ENCODE measurements around the gene PPID. TPM values are rescaled to one million over a fixed set of nuclear protein-coding genes. Genes with fewer than 3 reads are reported as not detected.

The PPID gene
- total RNA-seq, 2 experiments from 2014 or later, result 10.7 to 10.8 TPM

GRCh38 chr4:158729716-158730559 lies 6.7 kb upstream of the PPID start:
- no peak overlapping the region for H3K4me3 ChIP-seq (ENCODE audit: low read length)
- DNase-seq (peak; percentile 20 to 77 (median 32)), ATAC-seq (ENCODE audit: poor library complexity) (peak; percentile 85)
- Mint-ChIP-seq H3K27ac (no peak overlapping the region), H3K4me3 (no peak overlapping the region), H3K27me3 (peaks cover 30% of the 10 kb centered on the region), H3K36me3 (ENCODE audit: low read depth) (no peaks in the 10 kb centered on the region), H3K9me3 (no peaks in the 10 kb centered on the region), H3K4me1 (ENCODE audit: low read depth) (no peaks in the 10 kb centered on the region)
- peaks cover 2 to 14% of the 10 kb centered on the region in 2 experiments for H3K27me3 ChIP-seq (ENCODE audit: control insufficient read depth in 1 of 2, insufficient read depth in 2 of 2, low read length in 2 of 2)
- no peaks in the 10 kb centered on the region for H3K9me3 ChIP-seq (ENCODE audit: control insufficient read depth in 1 of 2, insufficient read depth in 1 of 2, low read length in 2 of 2)
- peak; percentile 78 for TF ChIP-seq CTCF (IDR thresholded peaks at IDR 0.05)
- CTCF ChIA-PET, result interaction anchor here (0.6 kb wide), 1 partner anchor 121 kb away, joined by 3 read pairs; no protein-coding TSS in a partner anchor
- intact Hi-C loops (cut with DNase I, micrococcal nuclease), result loop anchor here (1.0 to 2.0 kb wide), 7 partner anchors 37 to 473 kb away; no protein-coding TSS in a partner anchor
- H3K27ac ChIP-seq (ENCODE audit: low read depth in 1 of 2, low read length in 2 of 2), result no peak overlapping the region
- POLR2A ChIA-PET, result no interaction called here
- H3K4me1 ChIP-seq (ENCODE audit: insufficient read depth, low read length), result no peaks in the 10 kb centered on the region
- H3K36me3 ChIP-seq (ENCODE audit: insufficient read depth, low read length), result no peaks in the 10 kb centered on the region

GRCh38 chr4:158728236-158728635 lies 5.0 kb upstream of the PPID start:
- H3K4me3 ChIP-seq (ENCODE audit: low read length), result no peak overlapping the region
- no peak overlapping the region for H3K27ac Mint-ChIP-seq
- H3K27ac ChIP-seq (ENCODE audit: low read depth in 1 of 2, low read length in 2 of 2), result no peak overlapping the region
- H3K27me3 ChIP-seq (ENCODE audit: control insufficient read depth in 1 of 2, insufficient read depth in 2 of 2, low read length in 2 of 2), result peaks cover 2 to 14% of the 10 kb centered on the region in 2 experiments
- H3K4me1 Mint-ChIP-seq (ENCODE audit: low read depth), result peaks cover 5% of the 10 kb centered on the region
- ATAC-seq (ENCODE audit: poor library complexity), result no peak
- no peak for TF ChIP-seq CTCF (IDR thresholded peaks at IDR 0.05)
- H3K36me3 ChIP-seq (ENCODE audit: insufficient read depth, low read length), result no peaks in the 10 kb centered on the region
- CTCF ChIA-PET, result interaction anchor here (1.2 kb wide), 1 partner anchor 12 kb away, joined by 3 read pairs; no protein-coding TSS in a partner anchor
- POLR2A ChIA-PET, result no interaction called here
- no peak for DNase-seq
- H3K4me3 Mint-ChIP-seq, result no peak overlapping the region
- H3K9me3 ChIP-seq (ENCODE audit: control insufficient read depth in 1 of 2, insufficient read depth in 1 of 2, low read length in 2 of 2), result no peaks in the 10 kb centered on the region
- H3K27me3 Mint-ChIP-seq, result peaks cover 30% of the 10 kb centered on the region
- intact Hi-C loops (cut with DNase I, micrococcal nuclease), result loop anchor here in 1 of 2 experiments (2.0 kb wide), 3 partner anchors 39 to 475 kb away; no protein-coding TSS in a partner anchor
- peaks cover 8% of the 10 kb centered on the region for H3K4me1 ChIP-seq (ENCODE audit: insufficient read depth, low read length)
- peaks cover 4% of the 10 kb centered on the region for H3K36me3 Mint-ChIP-seq (ENCODE audit: low read depth)
- H3K9me3 Mint-ChIP-seq, result no peaks in the 10 kb centered on the region

- TF ChIP-seq CTCF (IDR thresholded peaks at IDR 0.05), result no peak
- Mint-ChIP-seq H3K9me3 (no peaks in the 10 kb centered on the region), H3K27ac (no peak overlapping the region), H3K36me3 (ENCODE audit: low read depth) (peaks cover 17% of the 10 kb centered on the region), H3K4me3 (peak overlapping the region; percentile 1), H3K27me3 (peaks cover 19% of the 10 kb centered on the region), H3K4me1 (ENCODE audit: low read depth) (peaks cover 19% of the 10 kb centered on the region)
- ChIA-PET CTCF (no interaction called here), POLR2A (no interaction called here)
- H3K4me3 ChIP-seq (ENCODE audit: low read length), result no peak overlapping the region
- H3K9me3 ChIP-seq (ENCODE audit: control insufficient read depth in 1 of 2, insufficient read depth in 1 of 2, low read length in 2 of 2), result no peaks in the 10 kb centered on the region
- H3K27me3 ChIP-seq (ENCODE audit: control insufficient read depth in 1 of 2, insufficient read depth in 2 of 2, low read length in 2 of 2), result peaks cover 2 to 14% of the 10 kb centered on the region in 2 experiments
- intact Hi-C loops (cut with DNase I, micrococcal nuclease), result no loop called here
- H3K4me1 ChIP-seq (ENCODE audit: insufficient read depth, low read length), result peaks cover 17% of the 10 kb centered on the region
- DNase-seq, result peak in 2 of 14 experiments; percentile 18 to 46
- ATAC-seq (ENCODE audit: poor library complexity), result no peak
- H3K27ac ChIP-seq (ENCODE audit: low read depth in 1 of 2, low read length in 2 of 2), result no peak overlapping the region
- no peaks in the 10 kb centered on the region for H3K36me3 ChIP-seq (ENCODE audit: insufficient read depth, low read length)
Measured at GRCh38 chr4:158726633-158727032, 3.4 kb upstream of the PPID start.
